ENCODE data around the gene CCDC12.
A peak's percentile ranks its signal among the peaks of the same experiment; 100 is the strongest.

Gene CCDC12

GRCh38 chr3:46906471-46907058 is 70.0 kb downstream of the CCDC12 start:
- no peak for DNase-seq (ENCODE audit: low read depth in 2 of 2)

- no peak for DNase-seq (ENCODE audit: low read depth in 2 of 2)
These were observed 70.7 kb downstream of the CCDC12 start for GRCh38 chr3:46905661-46906451.

GRCh38 chr3:46905213-46905560 is 71.4 kb downstream of the CCDC12 start:
- no peak for DNase-seq (ENCODE audit: low read depth in 2 of 2)

GRCh38 chr3:46904303-46905212 is 72.0 kb downstream of the CCDC12 start:
- no peak for DNase-seq (ENCODE audit: low read depth in 2 of 2)

- no peak for DNase-seq (ENCODE audit: low read depth in 2 of 2)
These were observed 72.9 kb downstream of the CCDC12 start for GRCh38 chr3:46903341-46904302.

- DNase-seq (ENCODE audit: low read depth in 2 of 2): no peak
These were observed 74.3 kb downstream of the CCDC12 start for GRCh38 chr3:46902188-46902631.

- no peak for DNase-seq (ENCODE audit: low read depth in 2 of 2)
These were observed 74.9 kb downstream of the CCDC12 start for GRCh38 chr3:46901591-46902187.

- DNase-seq (ENCODE audit: low read depth in 2 of 2): no peak
These were observed 75.5 kb downstream of the CCDC12 start for GRCh38 chr3:46901061-46901460.

GRCh38 chr3:46900356-46900755 is 76.2 kb downstream of the CCDC12 start:
- no peak for DNase-seq (ENCODE audit: low read depth in 2 of 2)

GRCh38 chr3:46900007-46900292 is 76.6 kb downstream of the CCDC12 start:
- no peak for DNase-seq (ENCODE audit: low read depth in 2 of 2)

- DNase-seq (ENCODE audit: low read depth in 2 of 2): no peak
These were observed 77.2 kb downstream of the CCDC12 start for GRCh38 chr3:46899151-46900006.

- DNase-seq (ENCODE audit: low read depth in 2 of 2): no peak
These were observed 78.0 kb downstream of the CCDC12 start for GRCh38 chr3:46898321-46899150.

GRCh38 chr3:46897829-46898320 is 78.7 kb downstream of the CCDC12 start:
- DNase-seq (ENCODE audit: low read depth in 2 of 2): no peak

- DNase-seq (ENCODE audit: low read depth in 2 of 2): no peak
These were observed 79.5 kb downstream of the CCDC12 start for GRCh38 chr3:46897031-46897430.

- no peak for DNase-seq (ENCODE audit: low read depth in 2 of 2)
These were observed 80.2 kb downstream of the CCDC12 start for GRCh38 chr3:46896386-46896785.

GRCh38 chr3:46895761-46896160 is 80.8 kb downstream of the CCDC12 start:
- DNase-seq (ENCODE audit: low read depth in 2 of 2): no peak

- DNase-seq (ENCODE audit: low read depth in 2 of 2): peak; percentile 56
These were observed 81.3 kb downstream of the CCDC12 start for GRCh38 chr3:46895204-46895660.

- DNase-seq (ENCODE audit: low read depth in 2 of 2): no peak
These were observed 82.3 kb downstream of the CCDC12 start for GRCh38 chr3:46894256-46894655.

- no peak for DNase-seq (ENCODE audit: low read depth in 2 of 2)
These were observed 82.8 kb downstream of the CCDC12 start for GRCh38 chr3:46893763-46894162.

Measured in stimulated activated CD8-positive, alpha-beta memory T cell treated with anti-CD3 and anti-CD28 coated beads, Interleukin-15, amount 100 ng/mL, for 48 hours (primary cell).